Erythroblast (primary cell): ENCODE measurements around the gene SYT5.

ENCODE experiments used
- GATA1 ChIP-seq: IDR thresholded peaks from 2 replicates; pipeline ENCODE4 v1.6.1; 2011; ENCODE audit warnings: low read depth, mild to moderate bottlenecking, control low read depth, low read length, moderate library complexity
- POLR2A ChIP-seq: IDR thresholded peaks from 2 replicates; pipeline ENCODE4 v1.6.1; 2011; ENCODE audit warnings: mild to moderate bottlenecking, low read length

- no peak for TF ChIP-seq POLR2A
- no peak for TF ChIP-seq GATA1
Observed at GRCh38 chr19:55227241-55228014, 47.3 kb upstream of the SYT5 start.
